ENCODE data around the gene ATG5. TPM values are rescaled to one million over a fixed set of nuclear protein-coding genes. Genes with fewer than 3 reads are reported as not detected.

The ATG5 gene
- polyA plus RNA-seq, 1 donor from 2014 or later: 45.5 TPM

Small RNA genes lying within 50 kb of the gene (small RNA-seq; reads per million reads assigned to genes)
- gene RF00015 (0 reads per million in 3 experiments), gene RN7SL47P (0 reads per million in 3 experiments), gene RNU6-344P (0 reads per million in 3 experiments)

Other genes starting within 250 kb of the ATG5 start
- gene PRDM1, start 239.4 kb downstream of the ATG5 start, polyA plus RNA-seq: 0.09 TPM in 1 of 2 replicates, not detected in the other
- gene CRYBG1, start 35.0 kb upstream of the ATG5 start, polyA plus RNA-seq: 0.04 and 0.73 TPM in 2 replicates

Measured in neural cell (in vitro differentiated cells).